CD4-positive, alpha-beta T cell (primary cell): ENCODE measurements around the gene PDPK1. TPM values are rescaled to one million over a fixed set of nuclear protein-coding genes. Genes with fewer than 3 reads are reported as not detected.

ENCODE experiments used
- ATAC-seq: fragments of 200-7000 bp; cut with Tn5 transposase; one replicate; pipeline ENCODE4 v1.10.0; 2022; ENCODE audit warnings: mild to moderate bottlenecking; ENCODE audit not compliant: poor library complexity
- CTCF ChIA-PET: fragments of 350-600 bp; sonication (Branson Sonifier 250); formaldehyde crosslinking; loops from one replicate; lab custom pipeline; 2021; ENCODE audit warnings: antibody characterized with exemption, inconsistent platforms; lab: Charles Lee
- POLR2A ChIA-PET: fragments of 350-600 bp; sonication (Branson Sonifier 250); formaldehyde crosslinking; loops from one replicate; lab custom pipeline; 2021; ENCODE audit warnings: antibody characterized with exemption, inconsistent platforms; lab: Charles Lee
- DNase-seq, 14 experiments: peaks; one replicate each; pipeline ENCODE4 v3.0.0-alpha.2; 2013 to 2020; ENCODE audit warnings: mixed read lengths in 2 of 14
- H3K27ac ChIP-seq, 2 donors: one replicate each; pipeline versions ENCODE4 v1.5.1 to v1.7.0; 2013; ENCODE audit warnings: low read length in 2 of 2, low read depth in 1 of 2, mild to moderate bottlenecking in 1 of 2
- H3K27me3 ChIP-seq, 2 experiments: 1 replicate in 1 of 2; 2 replicates in 1 of 2; pipeline versions ENCODE4 v1.6.1 to v1.7.0; 2013; ENCODE audit warnings: low read length in 2 of 2, control low read depth in 1 of 2, mild to moderate bottlenecking in 1 of 2, moderate library complexity in 1 of 2; ENCODE audit not compliant: insufficient read depth in 2 of 2, control insufficient read depth in 1 of 2
- H3K36me3 ChIP-seq: one replicate; pipeline ENCODE4 v1.6.1; 2013; ENCODE audit warnings: low read length, control low read depth; ENCODE audit not compliant: insufficient read depth
- H3K4me1 ChIP-seq: one replicate; pipeline ENCODE4 v1.6.1; 2013; ENCODE audit warnings: low read length, control low read depth; ENCODE audit not compliant: insufficient read depth
- H3K4me3 ChIP-seq: one replicate; pipeline ENCODE4 v1.5.1; 2013; ENCODE audit warnings: mild to moderate bottlenecking, low read length, moderate library complexity
- H3K9me3 ChIP-seq, 2 experiments: 1 replicate in 1 of 2; 2 replicates in 1 of 2; pipeline versions ENCODE4 v1.6.1 to v1.7.0; 2013; ENCODE audit warnings: low read length in 2 of 2, mild to moderate bottlenecking in 2 of 2, control low read depth in 1 of 2, moderate library complexity in 1 of 2; ENCODE audit not compliant: control insufficient read depth in 1 of 2, insufficient read depth in 1 of 2
- H3K27ac Mint-ChIP-seq: one replicate; pipeline ENCODE4 v1.8.0; 2020; ENCODE audit warnings: mixed read lengths
- H3K27me3 Mint-ChIP-seq: one replicate; pipeline ENCODE4 v1.8.0; 2021; ENCODE audit warnings: mixed read lengths
- H3K36me3 Mint-ChIP-seq: one replicate; pipeline ENCODE4 v1.8.0; 2021; ENCODE audit warnings: low read depth, mixed read lengths
- H3K4me1 Mint-ChIP-seq: one replicate; pipeline ENCODE4 v1.8.0; 2021; ENCODE audit warnings: low read depth, mixed read lengths
- H3K4me3 Mint-ChIP-seq: one replicate; pipeline ENCODE4 v1.8.0; 2020; ENCODE audit warnings: mild to moderate bottlenecking, mixed read lengths
- H3K9me3 Mint-ChIP-seq: one replicate; pipeline ENCODE4 v1.8.0; 2020; ENCODE audit warnings: mixed read lengths
- intact Hi-C, 2 experiments: fragments of 100-400 bp; cut with DNase I in 1 of 2; cut with micrococcal nuclease in 1 of 2; formaldehyde crosslinking; loops; one replicate each; pipeline versions ENCODE4 v1.15.1 to v1.9.0; 2023 to 2025; cut with DNase I, micrococcal nuclease
- total RNA-seq, 174 experiments: library from RNA in 2 of 174; stranded (reverse) in 2 of 174; gene quantifications; one replicate each; pipeline ENCODE4 v1.2.3 and lab custom pipeline; 2021 to 2026
- TF ChIP-seq, protein P1 (sequence below): fragments of 200-600 bp; IDR thresholded peaks from one replicate; pipeline ENCODE4 v1.8.0; 2022; ENCODE audit warnings: antibody characterized with exemption, mild to moderate bottlenecking

The PDPK1 gene
- total RNA-seq, 2 experiments from 2014 or later = 46.1 to 51.1 TPM

DNA sequence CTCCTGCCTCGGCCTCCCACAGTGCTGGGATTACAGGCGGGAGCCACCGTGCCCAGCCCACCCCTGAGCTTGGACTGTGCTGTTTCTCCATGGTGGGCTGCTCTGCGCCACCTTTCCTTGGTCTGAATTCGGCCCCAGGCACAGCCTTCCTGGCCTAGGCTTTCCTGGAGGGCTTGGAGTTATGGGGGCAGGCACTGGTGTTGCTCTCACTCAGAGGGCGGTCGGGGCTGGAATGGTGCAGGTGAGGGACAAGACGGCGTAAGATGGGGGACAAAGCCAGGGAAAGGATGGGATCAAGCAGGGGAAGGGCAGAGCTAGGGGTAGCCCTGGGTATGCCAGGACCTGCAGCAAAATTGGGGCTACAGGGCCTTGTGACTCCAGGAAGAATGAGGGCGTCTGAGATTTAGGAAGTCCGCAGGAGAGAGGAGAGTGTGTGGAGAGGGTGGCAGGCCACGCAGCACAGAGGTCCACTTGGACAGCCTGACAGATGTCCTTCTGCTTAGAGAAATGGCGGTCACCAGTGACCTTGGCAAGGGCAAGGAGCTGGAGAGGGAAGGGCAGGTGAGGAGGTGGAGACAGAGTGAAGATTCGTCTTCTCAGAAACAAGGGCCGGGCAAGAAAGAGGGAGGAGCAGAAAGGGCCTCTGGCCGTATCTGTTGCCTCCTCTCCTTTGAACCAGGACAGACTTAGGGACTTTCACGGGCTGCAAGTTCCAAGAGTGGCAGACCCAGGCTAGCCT, 25.7 kb upstream of the PDPK1 start:
- no peak overlapping the region for H3K27ac ChIP-seq
- intact Hi-C loops = no loop called here
- H3K27ac Mint-ChIP-seq = peak overlapping the region; percentile 100
- no peaks in the 10 kb centered on the region for H3K27me3 ChIP-seq
- no peaks in the 10 kb centered on the region for H3K9me3 ChIP-seq
- H3K4me3 ChIP-seq = no peak overlapping the region
- H3K4me1 Mint-ChIP-seq = peaks cover 45% of the 10 kb centered on the region
- ChIA-PET POLR2A (interaction anchor here (4.4 kb wide), 1 partner anchor 20 kb away, joined by 66 read pairs; the partner anchor contains the start of gene CEMP1), CTCF (interaction anchor here (1.1 kb wide), 1 partner anchor 11 kb away, joined by 4 read pairs; no protein-coding TSS in a partner anchor)
- no peaks in the 10 kb centered on the region for H3K9me3 Mint-ChIP-seq
- H3K27me3 Mint-ChIP-seq = no peaks in the 10 kb centered on the region
- TF ChIP-seq, protein P1, sequence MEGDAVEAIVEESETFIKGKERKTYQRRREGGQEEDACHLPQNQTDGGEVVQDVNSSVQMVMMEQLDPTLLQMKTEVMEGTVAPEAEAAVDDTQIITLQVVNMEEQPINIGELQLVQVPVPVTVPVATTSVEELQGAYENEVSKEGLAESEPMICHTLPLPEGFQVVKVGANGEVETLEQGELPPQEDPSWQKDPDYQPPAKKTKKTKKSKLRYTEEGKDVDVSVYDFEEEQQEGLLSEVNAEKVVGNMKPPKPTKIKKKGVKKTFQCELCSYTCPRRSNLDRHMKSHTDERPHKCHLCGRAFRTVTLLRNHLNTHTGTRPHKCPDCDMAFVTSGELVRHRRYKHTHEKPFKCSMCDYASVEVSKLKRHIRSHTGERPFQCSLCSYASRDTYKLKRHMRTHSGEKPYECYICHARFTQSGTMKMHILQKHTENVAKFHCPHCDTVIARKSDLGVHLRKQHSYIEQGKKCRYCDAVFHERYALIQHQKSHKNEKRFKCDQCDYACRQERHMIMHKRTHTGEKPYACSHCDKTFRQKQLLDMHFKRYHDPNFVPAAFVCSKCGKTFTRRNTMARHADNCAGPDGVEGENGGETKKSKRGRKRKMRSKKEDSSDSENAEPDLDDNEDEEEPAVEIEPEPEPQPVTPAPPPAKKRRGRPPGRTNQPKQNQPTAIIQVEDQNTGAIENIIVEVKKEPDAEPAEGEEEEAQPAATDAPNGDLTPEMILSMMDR = no peak
- peaks cover 3% of the 10 kb centered on the region for H3K36me3 ChIP-seq
- H3K36me3 Mint-ChIP-seq = peaks cover 39% of the 10 kb centered on the region
- DNase-seq (peak in 1 of 14 experiments; percentile 33), ATAC-seq (no peak)
- H3K4me1 ChIP-seq = peaks cover 41% of the 10 kb centered on the region
- peak overlapping the region; percentile 94 for H3K4me3 Mint-ChIP-seq

GRCh38 chr16:2512735-2513404, 25.0 kb upstream of the PDPK1 start:
- Mint-ChIP-seq H3K36me3 (peaks cover 46% of the 10 kb centered on the region), H3K27ac (peak overlapping the region; percentile 100), H3K4me1 (peaks cover 52% of the 10 kb centered on the region), H3K9me3 (no peaks in the 10 kb centered on the region), H3K4me3 (peak overlapping the region; percentile 94), H3K27me3 (no peaks in the 10 kb centered on the region)
- Histone ChIP-seq H3K27ac (peak overlapping the region; percentile 77 to 96), H3K27me3 (no peaks in the 10 kb centered on the region), H3K4me1 (peaks cover 45% of the 10 kb centered on the region), H3K4me3 (peak overlapping the region; percentile 46), H3K36me3 (peaks cover 3% of the 10 kb centered on the region), H3K9me3 (no peaks in the 10 kb centered on the region)
- peak in 5 of 14 experiments; percentile 23 to 70 (median 44) for DNase-seq
- TF ChIP-seq, protein P1 = no peak
- POLR2A ChIA-PET = interaction anchor here (0.6 to 4.4 kb wide), 9 partner anchors 12 to 730 kb away, joined by 3 to 66 read pairs (median 7); partner anchors contain the start of genes CEMP1, NUBP2, PDPK1 and RPS2
- intact Hi-C loops = no loop called here
- peak; percentile 6 for ATAC-seq
- CTCF ChIA-PET = interaction anchor here (1.0 kb wide), 1 partner anchor 173 kb away, joined by 3 read pairs; the partner anchor contains the start of gene ABCA3
